K562 (cell line): ENCODE data around the gene ZNF23. TPM values are rescaled to one million over a fixed set of nuclear protein-coding genes. Genes with fewer than 3 reads are reported as not detected.

Experiments
- GATA2 ChIP-seq: sonication (generic); formaldehyde crosslinking; IDR thresholded peaks from 2 replicates; pipeline ENCODE4 v1.4.0; 2020; ENCODE audit warnings: mild to moderate bottlenecking, missing genetic modification reagents
- GTF3C2 ChIP-seq: IDR thresholded peaks from 3 replicates; pipeline ENCODE4 v1.6.1; 2011; ENCODE audit warnings: borderline replicate concordance, mild to moderate bottlenecking, moderate library complexity; ENCODE audit not compliant: insufficient read length; ENCODE audit errors: extremely low read depth
- HEY1 ChIP-seq: fragments of 250-450 bp; sonication (Bioruptor Pico); IDR thresholded peaks from 2 replicates; pipeline ENCODE4 v1.5.0; 2020; ENCODE audit warnings: mild to moderate bottlenecking, moderate library complexity, borderline replicate concordance
- HMBOX1 ChIP-seq: sonication (generic); IDR thresholded peaks from 2 replicates; pipeline ENCODE4 v1.6.1; 2016
- MTF1 ChIP-seq: fragments of 250-450 bp; sonication (Bioruptor Pico); IDR thresholded peaks from 2 replicates; pipeline ENCODE4 v1.9.0; 2021; ENCODE audit warnings: moderate library complexity, mild to moderate bottlenecking, inconsistent platforms, borderline replicate concordance
- NFATC3 ChIP-seq: fragments of 450-650 bp; IDR thresholded peaks from 2 replicates; pipeline ENCODE4 v1.6.1; 2017; ENCODE audit warnings: mild to moderate bottlenecking
- PKNOX1 ChIP-seq: fragments of 450-650 bp; IDR thresholded peaks from 2 replicates; pipeline ENCODE4 v1.6.1; 2016
- SMARCA4 ChIP-seq: fragments of 450-650 bp; IDR thresholded peaks from 2 replicates; pipeline ENCODE4 v1.6.1; 2016
- TCF15 ChIP-seq: fragments of 250-450 bp; sonication (Bioruptor Pico); IDR thresholded peaks from 2 replicates; pipeline ENCODE4 v1.8.0; 2022; ENCODE audit warnings: moderate library complexity, mild to moderate bottlenecking, inconsistent platforms
- TRIM24 ChIP-seq, 2 experiments: fragments of 450-650 bp; IDR thresholded peaks; 2 replicates each; pipeline ENCODE4 v1.6.1; 2016
- ZBTB34 ChIP-seq: fragments of 250-450 bp; sonication (Bioruptor Pico); IDR thresholded peaks from 2 replicates; pipeline ENCODE4 v1.8.0; 2021; ENCODE audit warnings: mild to moderate bottlenecking, moderate library complexity
- ZNF324 ChIP-seq: fragments of 250-450 bp; sonication (Bioruptor Pico); IDR thresholded peaks from 2 replicates; pipeline ENCODE4 v1.4.0; 2020; ENCODE audit warnings: mild to moderate bottlenecking
- ZNF408 ChIP-seq: fragments of 250-450 bp; sonication (Bioruptor Pico); IDR thresholded peaks from 2 replicates; pipeline ENCODE4 v1.4.0; 2020; ENCODE audit warnings: low read depth, mild to moderate bottlenecking, moderate library complexity
- polyA plus RNA-seq, 8 experiments: library from polyadenylated mRNA; depleted of rRNA in 4 of 8; stranded (reverse) in 5 of 8; unstranded in 3 of 8; fragments of >200 nt; fragmentation: Nextera tagmentation in 2 of 8; fragmentation: Illumina TruSeq in 1 of 8; extraction: Ambion mirVana in 2 of 8; extraction: Trizol in 1 of 8; gene quantifications; 2 replicates each; pipeline versions ENCODE4 v1.2.1 to v1.2.3, GENCODE V29; 2011 to 2014; ENCODE audit warnings: inconsistent platforms in 1 of 8, missing spikeins in 1 of 8
- total RNA-seq, 7 experiments: library from RNA; depleted of rRNA in 6 of 7; stranded (reverse); fragments of >200 nt in 6 of 7; fragmentation: Illumina TruSeq in 2 of 7; extraction: Trizol in 2 of 7; gene quantifications; 2 replicates each; pipeline versions ENCODE4 v1.2.1 to v1.2.3, GENCODE V29; 2011 to 2021; ENCODE audit warnings: low replicate concordance in 1 of 7
- TF ChIP-seq, protein P1 (sequence below), 2 experiments: fragments of 450-650 bp in 1 of 2; sonication (generic) in 1 of 2; formaldehyde crosslinking; conservative IDR thresholded peaks; 2 replicates each; pipeline versions ENCODE4 v1.4.0 to v1.8.1; 2020 to 2022; ENCODE audit warnings: mild to moderate bottlenecking in 1 of 2, missing genetic modification reagents in 1 of 2
- TF ChIP-seq, protein P2 (sequence below): fragments of 450-650 bp; formaldehyde crosslinking; IDR thresholded peaks from 2 replicates; pipeline ENCODE4 v1.4.0; 2020; ENCODE audit warnings: mild to moderate bottlenecking, moderate library complexity
- TF ChIP-seq, protein P3 (sequence below): fragments of 200-800 bp; sonication (Bioruptor generic); IDR thresholded peaks from 2 replicates; pipeline ENCODE4 v1.6.1; 2017; ENCODE audit warnings: missing genetic modification characterization, missing compliant biosample characterization
- TF ChIP-seq, protein P4 (sequence below): fragments of 250-450 bp; sonication (Bioruptor Pico); IDR thresholded peaks from 2 replicates; pipeline ENCODE4 v1.5.0; 2021

The ZNF23 gene
- total and polyA plus RNA-seq, 9 of the 15 experiments (the other 6 are each of a cell fraction or from before 2014, with no cell fraction given), result 4.7 to 13.4 (median 11.2) TPM

DNA sequence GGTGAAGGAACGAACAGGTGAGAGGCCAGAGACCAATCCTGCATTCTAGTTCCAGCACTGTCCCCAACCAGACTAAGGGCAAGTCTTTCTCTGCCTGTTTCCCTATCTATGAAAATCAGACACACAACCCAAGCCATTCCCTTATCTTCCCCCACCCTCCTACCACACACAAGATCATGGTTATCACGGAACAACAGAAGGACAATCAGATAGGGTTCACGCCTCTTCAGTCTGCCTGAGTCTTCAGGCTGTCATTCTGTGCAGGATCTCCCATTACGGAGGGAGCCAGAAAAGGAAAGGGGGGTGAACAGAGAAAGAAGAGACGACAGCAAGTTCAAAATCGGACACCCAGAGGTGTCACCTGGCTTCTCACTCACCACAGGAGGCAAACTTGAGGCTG, 31.3 kb downstream of the ZNF23 start (continued):
- TF ChIP-seq, protein P1, sequence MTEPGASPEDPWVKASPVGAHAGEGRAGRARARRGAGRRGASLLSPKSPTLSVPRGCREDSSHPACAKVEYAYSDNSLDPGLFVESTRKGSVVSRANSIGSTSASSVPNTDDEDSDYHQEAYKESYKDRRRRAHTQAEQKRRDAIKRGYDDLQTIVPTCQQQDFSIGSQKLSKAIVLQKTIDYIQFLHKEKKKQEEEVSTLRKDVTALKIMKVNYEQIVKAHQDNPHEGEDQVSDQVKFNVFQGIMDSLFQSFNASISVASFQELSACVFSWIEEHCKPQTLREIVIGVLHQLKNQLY (CRISPR knock-in tag; conservative IDR thresholded peaks at IDR 0.05), result no peak
- peak; percentile 84 for TF ChIP-seq PKNOX1
- TF ChIP-seq GTF3C2, result no peak
- no peak for TF ChIP-seq ZBTB34 (CRISPR knock-in tag)
- TF ChIP-seq HEY1 (CRISPR knock-in tag), result peak; percentile 95; the same call in 1 of the 2 replicates
- no peak for TF ChIP-seq ZNF324 (CRISPR knock-in tag)
- no peak for TF ChIP-seq MTF1 (CRISPR knock-in tag)
- TF ChIP-seq HMBOX1, result peak; percentile 46; the same call in 1 of the 2 replicates
- TF ChIP-seq TRIM24 (IDR thresholded peaks at IDR 0.05), result peak; percentile 89
- TF ChIP-seq, protein P2, sequence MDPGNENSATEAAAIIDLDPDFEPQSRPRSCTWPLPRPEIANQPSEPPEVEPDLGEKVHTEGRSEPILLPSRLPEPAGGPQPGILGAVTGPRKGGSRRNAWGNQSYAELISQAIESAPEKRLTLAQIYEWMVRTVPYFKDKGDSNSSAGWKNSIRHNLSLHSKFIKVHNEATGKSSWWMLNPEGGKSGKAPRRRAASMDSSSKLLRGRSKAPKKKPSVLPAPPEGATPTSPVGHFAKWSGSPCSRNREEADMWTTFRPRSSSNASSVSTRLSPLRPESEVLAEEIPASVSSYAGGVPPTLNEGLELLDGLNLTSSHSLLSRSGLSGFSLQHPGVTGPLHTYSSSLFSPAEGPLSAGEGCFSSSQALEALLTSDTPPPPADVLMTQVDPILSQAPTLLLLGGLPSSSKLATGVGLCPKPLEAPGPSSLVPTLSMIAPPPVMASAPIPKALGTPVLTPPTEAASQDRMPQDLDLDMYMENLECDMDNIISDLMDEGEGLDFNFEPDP, result no peak
- TF ChIP-seq NFATC3, result no peak
- no peak for TF ChIP-seq TCF15 (CRISPR knock-in tag)
- TF ChIP-seq, protein P3, sequence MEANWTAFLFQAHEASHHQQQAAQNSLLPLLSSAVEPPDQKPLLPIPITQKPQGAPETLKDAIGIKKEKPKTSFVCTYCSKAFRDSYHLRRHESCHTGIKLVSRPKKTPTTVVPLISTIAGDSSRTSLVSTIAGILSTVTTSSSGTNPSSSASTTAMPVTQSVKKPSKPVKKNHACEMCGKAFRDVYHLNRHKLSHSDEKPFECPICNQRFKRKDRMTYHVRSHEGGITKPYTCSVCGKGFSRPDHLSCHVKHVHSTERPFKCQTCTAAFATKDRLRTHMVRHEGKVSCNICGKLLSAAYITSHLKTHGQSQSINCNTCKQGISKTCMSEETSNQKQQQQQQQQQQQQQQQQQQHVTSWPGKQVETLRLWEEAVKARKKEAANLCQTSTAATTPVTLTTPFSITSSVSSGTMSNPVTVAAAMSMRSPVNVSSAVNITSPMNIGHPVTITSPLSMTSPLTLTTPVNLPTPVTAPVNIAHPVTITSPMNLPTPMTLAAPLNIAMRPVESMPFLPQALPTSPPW, result peak; percentile 78; the same call in 1 of the 2 replicates
- TF ChIP-seq, protein P4, sequence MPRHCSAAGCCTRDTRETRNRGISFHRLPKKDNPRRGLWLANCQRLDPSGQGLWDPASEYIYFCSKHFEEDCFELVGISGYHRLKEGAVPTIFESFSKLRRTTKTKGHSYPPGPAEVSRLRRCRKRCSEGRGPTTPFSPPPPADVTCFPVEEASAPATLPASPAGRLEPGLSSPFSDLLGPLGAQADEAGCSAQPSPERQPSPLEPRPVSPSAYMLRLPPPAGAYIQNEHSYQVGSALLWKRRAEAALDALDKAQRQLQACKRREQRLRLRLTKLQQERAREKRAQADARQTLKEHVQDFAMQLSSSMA (CRISPR knock-in tag), result no peak
- TF ChIP-seq SMARCA4, result peak; percentile 95
- no peak for TF ChIP-seq ZNF408 (CRISPR knock-in tag)
- TF ChIP-seq GATA2 (CRISPR knock-in tag), result peak; percentile 88
